Lung (tissue), 12 donors: ENCODE data around the gene LDLR. TPM values are rescaled to one million over a fixed set of nuclear protein-coding genes. Genes with fewer than 3 reads are reported as not detected.
"Not testable (repeated sequence)": the region's sequence is repeated elsewhere in the genome, so short reads cannot be mapped to it uniquely, and the experiment has no call there.

ENCODE experiments used
- ATAC-seq: fragments of 200-7000 bp; cut with Tn5 transposase; one replicate; pipeline ENCODE4 v1.9.1; 2020; ENCODE audit warnings: moderate number of reproducible peaks; ENCODE audit not compliant: insufficient read depth, low FRiP score
- DNase-seq, 3 donors: peaks; one replicate each; pipeline ENCODE4 v3.0.0-alpha.2; 2013 to 2017
- H3K27ac ChIP-seq, 2 donors: one replicate each; pipeline ENCODE4 v1.5.1; 2013; ENCODE audit warnings: mild to moderate bottlenecking in 2 of 2, moderate library complexity in 2 of 2, control low read depth in 1 of 2, inconsistent platforms in 1 of 2, low read depth in 1 of 2, low read length in 1 of 2
- H3K27me3 ChIP-seq, 3 donors: one replicate each; pipeline ENCODE4 v1.5.1; 2013; ENCODE audit warnings: low read length in 2 of 3; ENCODE audit not compliant: control insufficient read depth in 3 of 3, insufficient read depth in 3 of 3
- H3K36me3 ChIP-seq, 4 donors: one replicate each; pipeline ENCODE4 v1.5.1; 2013; ENCODE audit warnings: low read length in 4 of 4, mild to moderate bottlenecking in 1 of 4, moderate library complexity in 1 of 4; ENCODE audit not compliant: control insufficient read depth in 4 of 4, insufficient read depth in 4 of 4
- H3K4me1 ChIP-seq, 5 donors: one replicate each; pipeline ENCODE4 v1.5.1; 2013; ENCODE audit warnings: low read length in 5 of 5, mild to moderate bottlenecking in 2 of 5, moderate library complexity in 1 of 5; ENCODE audit not compliant: control insufficient read depth in 5 of 5, insufficient read depth in 5 of 5
- H3K4me3 ChIP-seq: one replicate; pipeline ENCODE4 v1.5.1; 2013; ENCODE audit warnings: mild to moderate bottlenecking, control low read depth, moderate library complexity
- H3K9ac ChIP-seq, 2 donors: one replicate each; pipeline ENCODE4 v1.5.1; 2013; ENCODE audit warnings: low read length in 2 of 2, control low read depth in 1 of 2; ENCODE audit not compliant: insufficient read depth in 1 of 2
- H3K9me3 ChIP-seq, 4 donors: one replicate each; pipeline ENCODE4 v1.5.1; 2013; ENCODE audit warnings: low read length in 3 of 4, mild to moderate bottlenecking in 1 of 4, moderate library complexity in 1 of 4; ENCODE audit not compliant: control insufficient read depth in 4 of 4, insufficient read depth in 3 of 4
- CTCF ChIP-seq: IDR thresholded peaks from 2 replicates; pipeline ENCODE4 v1.5.1; 2012; ENCODE audit warnings: mild to moderate bottlenecking; ENCODE audit errors: control extremely low read depth, extremely low read depth
- WGBS, 2 donors: extraction: QIAGEN DNeasy Blood & Tissue Kit; methylation state at CpG; one replicate each; pipeline ENCODE4 v1.1.7; 2013; 5-methylcytosine and 5-hydroxymethylcytosine counted together
- polyA plus RNA-seq, 2 donors: library from polyadenylated mRNA; stranded (reverse); fragments of 200-250 nt; gene quantifications; one replicate each; pipeline ENCODE4 v1.2.1, GENCODE V29; 2013
- total RNA-seq, 2 donors: library from RNA; depleted of rRNA in 1 of 2; stranded (reverse); fragments of >200 nt in 1 of 2; gene quantifications; one replicate each; pipeline ENCODE4 v1.2.1, GENCODE V29; 2014 to 2021
- donor health status: control.
- donor health status: control.
- donor health status: Bipolar disorder and iron deficiency.
- donor health status: healthy.
- donor health status: DM: yes; HTN: yes; CAD: no.

Gene LDLR
- total and polyA plus RNA-seq, 4 donors, result 52.1 to 271 (median 201) TPM

GRCh38 chr19:11123114-11123513, 33.9 kb downstream of the LDLR start:
- Histone ChIP-seq H3K9ac (no peak overlapping the region), H3K9me3 (no peaks in the 10 kb centered on the region), H3K27ac (no peak overlapping the region), H3K36me3 (peaks cover 24 to 45% (median 29%) of the 10 kb centered on the region in 4 donors), H3K4me3 (no peak overlapping the region), H3K27me3 (no peaks in the 10 kb centered on the region), H3K4me1 (peaks cover 0 to 8% (median 0%) of the 10 kb centered on the region in 5 donors)
- DNase-seq, result no peak
- WGBS, 2 donors, result 91 to 94% methylated on average over 13 of the region's 13 CpGs
- TF ChIP-seq CTCF, result no peak
- no peak for ATAC-seq

GRCh38 chr19:11124157-11124556, 34.9 kb downstream of the LDLR start:
- ATAC-seq, H3K27me3 ChIP-seq, H3K9me3 ChIP-seq, DNase-seq, H3K4me3 ChIP-seq, H3K9ac ChIP-seq, H3K4me1 ChIP-seq, H3K27ac ChIP-seq: not testable (repeated sequence)
- H3K36me3 ChIP-seq, result peaks cover 20 to 43% (median 27%) of the 10 kb centered on the region in 4 donors
- 98 to 99% methylated on average over 4 of the region's 4 CpGs for WGBS, 2 donors

- DNase-seq (peak; percentile 83 to 87 (median 87)), ATAC-seq (no peak)
- TF ChIP-seq CTCF, result peak; percentile 54
- Histone ChIP-seq H3K4me3 (no peak overlapping the region), H3K27me3 (no peaks in the 10 kb centered on the region), H3K9ac (peak overlapping the region in 1 of 2 donors; percentile 42), H3K9me3 (no peaks in the 10 kb centered on the region), H3K36me3 (peaks cover 16 to 50% (median 31%) of the 10 kb centered on the region in 4 donors), H3K27ac (peak overlapping the region in 1 of 2 donors; percentile 28), H3K4me1 (peaks cover 0 to 11% (median 0%) of the 10 kb centered on the region in 5 donors)
- WGBS, 2 donors, result 58 to 61% methylated on average over 11 of the region's 11 CpGs
These were observed 36.9 kb downstream of the LDLR start for GRCh38 chr19:11125994-11126685.

- Histone ChIP-seq H3K4me1 (peaks cover 0 to 11% (median 0%) of the 10 kb centered on the region in 5 donors), H3K9ac (no peak overlapping the region), H3K36me3 (peaks cover 25 to 57% (median 34%) of the 10 kb centered on the region in 4 donors), H3K27ac (no peak overlapping the region), H3K9me3 (no peaks in the 10 kb centered on the region), H3K4me3 (no peak overlapping the region), H3K27me3 (no peaks in the 10 kb centered on the region)
- WGBS, 2 donors, result 90 to 97% methylated on average over 15 of the region's 15 CpGs
- DNase-seq (no peak), ATAC-seq (no peak)
- TF ChIP-seq CTCF, result no peak
These were observed 38.6 kb downstream of the LDLR start for GRCh38 chr19:11127905-11128304.
